ENCODE measurements around the gene MSI2.
A peak's percentile ranks its signal among the peaks of the same experiment; 100 is the strongest.

MSI2 gene

GRCh38 chr17:57675427-57676387 lies 419.4 kb downstream of the MSI2 start:
- Mint-ChIP-seq H3K27me3 (no peaks in the 10 kb centered on the region), H3K36me3 (peaks cover 21% of the 10 kb centered on the region), H3K4me3 (no peak overlapping the region), H3K27ac (no peak overlapping the region), H3K9me3 (no peaks in the 10 kb centered on the region), H3K4me1 (peaks cover 3% of the 10 kb centered on the region)
- DNase-seq (ENCODE audit: low spot score in 2 of 2) (peak in 1 of 2 donors; percentile 8), ATAC-seq (ENCODE audit: low read depth) (no peak)

GRCh38 chr17:57676543-57676942 lies 420.2 kb downstream of the MSI2 start:
- peaks cover 3% of the 10 kb centered on the region for H3K4me1 Mint-ChIP-seq
- H3K4me3 Mint-ChIP-seq = no peak overlapping the region
- ATAC-seq (ENCODE audit: low read depth) (no peak), DNase-seq (ENCODE audit: low spot score in 2 of 2) (peak in 1 of 2 donors; percentile 2)
- peaks cover 21% of the 10 kb centered on the region for H3K36me3 Mint-ChIP-seq
- H3K27ac Mint-ChIP-seq = no peak overlapping the region
- H3K9me3 Mint-ChIP-seq = no peaks in the 10 kb centered on the region
- no peaks in the 10 kb centered on the region for H3K27me3 Mint-ChIP-seq

DNA sequence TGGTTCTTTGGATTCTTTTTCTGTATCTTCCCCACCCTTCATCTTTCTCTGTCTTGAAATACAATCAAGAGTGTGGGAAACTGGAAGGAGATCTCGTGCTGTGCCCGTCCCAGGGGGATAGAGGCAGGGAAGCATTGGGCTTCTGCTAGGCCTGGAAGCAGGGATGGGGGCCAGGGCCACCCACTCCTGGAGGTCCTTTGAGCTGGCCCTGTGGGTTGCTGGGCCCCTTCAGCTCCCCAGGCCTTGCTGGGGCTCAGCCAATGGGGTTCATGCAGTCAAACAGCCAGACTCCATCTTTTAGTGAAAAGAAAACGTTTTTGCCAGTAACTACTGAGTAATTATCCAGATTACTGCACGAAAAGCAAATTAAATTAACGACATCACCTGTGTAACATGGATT lies 421.0 kb downstream of the MSI2 start:
- ATAC-seq (ENCODE audit: low read depth) (no peak), DNase-seq (ENCODE audit: low spot score in 2 of 2) (peak in 1 of 2 donors; percentile 3)
- Mint-ChIP-seq H3K27ac (no peak overlapping the region), H3K4me3 (no peak overlapping the region), H3K4me1 (no peaks in the 10 kb centered on the region), H3K36me3 (peaks cover 22% of the 10 kb centered on the region), H3K9me3 (no peaks in the 10 kb centered on the region), H3K27me3 (no peaks in the 10 kb centered on the region)

GRCh38 chr17:57677858-57678257 lies 421.5 kb downstream of the MSI2 start:
- Mint-ChIP-seq H3K4me3 (no peak overlapping the region), H3K9me3 (no peaks in the 10 kb centered on the region), H3K27ac (no peak overlapping the region), H3K27me3 (no peaks in the 10 kb centered on the region), H3K36me3 (peaks cover 24% of the 10 kb centered on the region), H3K4me1 (no peaks in the 10 kb centered on the region)
- ATAC-seq (ENCODE audit: low read depth) = no peak
- peak in 1 of 2 donors; percentile 2 for DNase-seq (ENCODE audit: low spot score in 2 of 2)

GRCh38 chr17:57678393-57678792 lies 422.1 kb downstream of the MSI2 start:
- H3K4me3 Mint-ChIP-seq = no peak overlapping the region
- H3K27me3 Mint-ChIP-seq = no peaks in the 10 kb centered on the region
- no peaks in the 10 kb centered on the region for H3K9me3 Mint-ChIP-seq
- DNase-seq (ENCODE audit: low spot score in 2 of 2) (peak in 1 of 2 donors; percentile 5), ATAC-seq (ENCODE audit: low read depth) (no peak)
- no peak overlapping the region for H3K27ac Mint-ChIP-seq
- H3K4me1 Mint-ChIP-seq = no peaks in the 10 kb centered on the region
- peaks cover 24% of the 10 kb centered on the region for H3K36me3 Mint-ChIP-seq

- Mint-ChIP-seq H3K27me3 (no peaks in the 10 kb centered on the region), H3K4me3 (no peak overlapping the region), H3K4me1 (no peaks in the 10 kb centered on the region), H3K9me3 (no peaks in the 10 kb centered on the region), H3K27ac (no peak overlapping the region), H3K36me3 (peaks cover 24% of the 10 kb centered on the region)
- ATAC-seq (ENCODE audit: low read depth) = no peak
- no peak for DNase-seq (ENCODE audit: low spot score in 2 of 2)
Observed at GRCh38 chr17:57679356-57679755, 423.0 kb downstream of the MSI2 start.

DNA sequence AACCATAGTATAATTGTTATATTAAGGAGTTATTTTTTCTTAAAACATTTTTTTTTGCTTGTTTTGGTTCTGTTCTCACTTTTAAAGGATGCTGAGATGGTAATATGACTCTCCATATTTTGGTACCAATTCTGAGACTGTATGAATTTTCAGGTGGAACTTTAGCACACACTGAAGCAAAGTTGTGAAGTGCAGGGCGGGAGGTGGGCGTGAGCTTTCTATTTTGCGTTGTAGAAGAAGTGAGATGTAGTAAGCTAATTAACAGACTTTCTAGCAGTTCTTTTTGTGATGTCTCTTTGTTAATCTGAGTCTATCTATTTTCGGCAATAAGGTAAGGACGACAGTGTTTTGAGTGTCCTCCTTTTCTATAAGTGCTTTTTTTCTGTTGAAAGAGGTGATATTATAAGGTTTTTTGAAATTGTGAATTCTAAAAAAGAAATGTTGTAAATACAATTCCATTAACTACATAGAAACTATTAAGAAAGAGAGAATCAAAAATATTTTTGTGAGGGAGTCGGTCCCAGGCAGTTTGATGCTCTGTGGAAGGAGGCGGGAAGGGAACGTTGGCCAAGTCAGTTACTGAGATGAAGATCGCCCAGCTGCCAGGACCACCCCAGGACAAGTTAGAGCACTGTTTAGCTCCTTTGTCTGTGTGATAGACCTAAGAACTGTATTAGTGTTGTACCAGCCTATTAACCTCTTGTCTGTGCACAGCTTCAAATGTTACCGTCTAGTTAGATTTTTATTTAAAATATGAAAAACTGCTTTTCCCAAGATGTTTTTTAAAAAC lies 423.8 kb downstream of the MSI2 start:
- Mint-ChIP-seq H3K27me3 (no peaks in the 10 kb centered on the region), H3K36me3 (peaks cover 26% of the 10 kb centered on the region), H3K4me1 (no peaks in the 10 kb centered on the region), H3K9me3 (no peaks in the 10 kb centered on the region), H3K27ac (no peak overlapping the region), H3K4me3 (no peak overlapping the region)
- ATAC-seq (ENCODE audit: low read depth) (no peak), DNase-seq (ENCODE audit: low spot score in 2 of 2) (no peak)

- no peaks in the 10 kb centered on the region for H3K9me3 Mint-ChIP-seq
- no peak overlapping the region for H3K4me3 Mint-ChIP-seq
- no peaks in the 10 kb centered on the region for H3K4me1 Mint-ChIP-seq
- DNase-seq (ENCODE audit: low spot score in 2 of 2) = peak in 1 of 2 donors; percentile 5
- H3K27ac Mint-ChIP-seq = no peak overlapping the region
- no peak for ATAC-seq (ENCODE audit: low read depth)
- H3K36me3 Mint-ChIP-seq = peaks cover 16% of the 10 kb centered on the region
- H3K27me3 Mint-ChIP-seq = no peaks in the 10 kb centered on the region
Observed at GRCh38 chr17:57682701-57683100, 426.4 kb downstream of the MSI2 start.

GRCh38 chr17:57684711-57685498 lies 428.6 kb downstream of the MSI2 start:
- Mint-ChIP-seq H3K4me1 (no peaks in the 10 kb centered on the region), H3K4me3 (no peak overlapping the region), H3K36me3 (peaks cover 9% of the 10 kb centered on the region), H3K9me3 (no peaks in the 10 kb centered on the region), H3K27me3 (no peaks in the 10 kb centered on the region), H3K27ac (no peak overlapping the region)
- ATAC-seq (ENCODE audit: low read depth) (no peak), DNase-seq (ENCODE audit: low spot score in 2 of 2) (no peak)

GRCh38 chr17:57685499-57686132 lies 429.3 kb downstream of the MSI2 start:
- peaks cover 8% of the 10 kb centered on the region for H3K36me3 Mint-ChIP-seq
- H3K4me3 Mint-ChIP-seq = no peak overlapping the region
- H3K9me3 Mint-ChIP-seq = no peaks in the 10 kb centered on the region
- DNase-seq (ENCODE audit: low spot score in 2 of 2) = no peak
- no peaks in the 10 kb centered on the region for H3K27me3 Mint-ChIP-seq
- no peak for ATAC-seq (ENCODE audit: low read depth)
- H3K27ac Mint-ChIP-seq = no peak overlapping the region
- no peaks in the 10 kb centered on the region for H3K4me1 Mint-ChIP-seq

DNA sequence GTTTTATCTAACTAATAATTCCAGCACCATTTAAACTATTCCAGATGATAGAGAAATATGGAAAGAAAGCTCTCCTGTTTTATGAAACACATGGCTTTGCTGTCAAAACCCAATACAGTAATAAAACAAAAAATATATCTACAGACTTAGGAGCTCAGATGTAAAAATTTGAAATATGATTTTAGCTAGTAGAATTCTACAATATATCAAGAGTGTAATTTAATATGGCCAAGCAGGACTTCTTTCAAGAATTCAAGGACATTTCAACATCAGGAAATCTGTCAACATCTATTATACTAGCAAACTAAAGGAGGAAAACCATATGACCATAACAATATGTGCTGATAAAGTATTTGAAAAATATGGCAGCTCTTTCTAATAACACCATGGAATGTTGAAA lies 431.3 kb downstream of the MSI2 start:
- Mint-ChIP-seq H3K9me3 (peaks cover 4% of the 10 kb centered on the region), H3K27ac (no peak overlapping the region), H3K36me3 (peaks cover 10% of the 10 kb centered on the region), H3K4me3 (no peak overlapping the region), H3K4me1 (peaks cover 1% of the 10 kb centered on the region), H3K27me3 (no peaks in the 10 kb centered on the region)
- no peak for DNase-seq (ENCODE audit: low spot score in 2 of 2)
- ATAC-seq (ENCODE audit: low read depth) = no peak

DNA sequence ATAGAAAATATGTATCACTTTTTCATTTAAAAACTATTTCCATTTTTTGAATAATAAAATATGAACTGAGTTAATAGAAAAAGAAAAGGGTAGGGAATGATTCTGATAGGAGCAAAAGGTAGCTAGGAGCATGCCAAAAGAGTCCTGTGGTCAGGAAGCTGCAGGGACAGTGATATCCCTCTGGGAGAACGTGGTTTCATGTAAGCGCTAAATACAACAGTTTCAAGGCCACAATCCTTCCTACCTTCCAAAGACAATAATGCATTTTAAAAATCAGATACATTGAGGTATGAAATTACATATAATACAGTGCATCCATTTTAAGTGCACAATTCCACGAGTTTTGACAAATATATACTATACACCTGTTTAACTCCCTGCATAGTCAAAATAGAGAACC lies 432.9 kb downstream of the MSI2 start:
- H3K9me3 Mint-ChIP-seq = peaks cover 11% of the 10 kb centered on the region

GRCh38 chr17:57691939-57692338 lies 435.6 kb downstream of the MSI2 start:
- ATAC-seq (ENCODE audit: low read depth) = no peak
- Mint-ChIP-seq H3K4me1 (peaks cover 4% of the 10 kb centered on the region), H3K36me3 (peaks cover 14% of the 10 kb centered on the region), H3K9me3 (peaks cover 13% of the 10 kb centered on the region), H3K27ac (no peak overlapping the region), H3K4me3 (no peak overlapping the region), H3K27me3 (no peaks in the 10 kb centered on the region)
- DNase-seq (ENCODE audit: low spot score in 2 of 2) = no peak

More for the DNA sequence above, 432.9 kb downstream of the MSI2 start:
- peaks cover 16% of the 10 kb centered on the region for H3K36me3 Mint-ChIP-seq
- no peak overlapping the region for H3K4me3 Mint-ChIP-seq
- peaks cover 4% of the 10 kb centered on the region for H3K4me1 Mint-ChIP-seq
- no peaks in the 10 kb centered on the region for H3K27me3 Mint-ChIP-seq
- DNase-seq (ENCODE audit: low spot score in 2 of 2) = no peak
- H3K27ac Mint-ChIP-seq = no peak overlapping the region
- no peak for ATAC-seq (ENCODE audit: low read depth)

All from memory B cell (primary cell).